KOPT-K1 (cell line): Measurements from ENCODE around the gene LAMB4.

ENCODE experiments used
- H3K27ac ChIP-seq: fragments of 200-600 bp; sonication (generic); 2 replicates; pipeline ENCODE4 v1.5.1; 2016; ENCODE audit warnings: antibody characterized with exemption, mild to moderate bottlenecking, low read depth, low read length; ENCODE audit not compliant: poor library complexity, severe bottlenecking
- H3K36me3 ChIP-seq: fragments of 200-600 bp; sonication (generic); 2 replicates; pipeline ENCODE4 v1.5.1; 2017; ENCODE audit warnings: antibody characterized with exemption, mild to moderate bottlenecking, low read length, moderate library complexity; ENCODE audit not compliant: insufficient read depth
- H3K9me3 ChIP-seq: fragments of 200-600 bp; sonication (generic); 2 replicates; pipeline ENCODE4 v1.5.1; 2017; ENCODE audit warnings: antibody characterized with exemption, low read length, mild to moderate bottlenecking; ENCODE audit not compliant: insufficient read depth, poor library complexity, severe bottlenecking

Gene LAMB4

DNA sequence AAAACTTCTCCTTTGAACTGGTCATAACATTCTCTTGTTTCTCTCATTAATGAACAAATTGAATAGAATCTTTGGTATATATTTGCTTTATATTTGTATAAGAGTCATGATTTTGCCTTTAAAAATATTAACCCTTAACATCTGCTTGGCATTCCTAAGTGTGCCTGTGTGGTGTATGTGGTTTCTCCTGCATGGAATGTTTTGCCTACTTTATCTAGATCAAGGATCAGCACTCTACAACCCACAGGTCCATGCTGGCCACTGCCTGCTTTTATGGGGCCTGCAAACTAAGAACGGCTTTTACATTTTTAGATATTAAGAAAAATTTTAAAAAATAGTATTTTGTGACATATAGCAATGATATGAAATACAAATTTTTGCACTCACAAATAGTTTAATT is 4.3 kb upstream of the LAMB4 start:
- H3K36me3 ChIP-seq = no peaks in the 10 kb centered on the region
- H3K9me3 ChIP-seq = no peaks in the 10 kb centered on the region

DNA sequence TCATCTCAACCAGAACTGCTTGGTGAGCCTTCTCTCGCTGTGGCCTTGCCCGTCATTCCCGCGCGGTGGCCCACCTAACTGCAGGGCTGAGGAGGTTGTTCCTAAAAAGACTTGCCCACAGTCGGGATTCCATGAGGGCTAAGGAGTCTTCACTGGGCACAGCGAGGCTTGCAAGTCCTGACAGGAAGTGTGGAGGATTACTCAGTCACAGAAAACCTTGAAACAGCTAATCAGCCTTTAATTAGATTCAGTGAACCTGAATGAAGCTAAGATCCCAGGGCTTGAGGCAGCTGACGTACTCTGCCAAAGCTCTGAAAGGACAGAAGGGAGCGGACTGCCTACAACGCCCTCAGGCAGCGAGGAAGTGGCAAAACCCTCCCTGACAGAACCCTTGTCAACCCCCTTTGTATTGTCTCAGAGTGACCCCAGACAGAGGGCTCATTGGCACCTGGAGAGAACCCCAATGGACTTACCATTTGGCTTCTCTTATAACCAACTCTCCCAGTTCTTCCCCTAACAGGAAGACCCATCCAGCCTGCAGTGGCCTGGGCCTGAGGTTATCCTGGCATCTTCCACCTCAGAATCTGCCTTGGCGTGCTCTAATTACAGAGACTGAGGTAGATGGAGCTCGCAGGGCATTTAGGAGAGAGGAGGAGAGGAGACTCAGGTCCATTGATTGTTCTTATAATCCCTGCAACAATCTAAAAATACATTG is 2.5 kb upstream of the LAMB4 start:
- H3K27ac ChIP-seq = no peak overlapping the region
- H3K9me3 ChIP-seq = no peaks in the 10 kb centered on the region
- H3K36me3 ChIP-seq = no peaks in the 10 kb centered on the region

More for the DNA sequence above, 4.3 kb upstream of the LAMB4 start:
- no peak overlapping the region for H3K27ac ChIP-seq

DNA sequence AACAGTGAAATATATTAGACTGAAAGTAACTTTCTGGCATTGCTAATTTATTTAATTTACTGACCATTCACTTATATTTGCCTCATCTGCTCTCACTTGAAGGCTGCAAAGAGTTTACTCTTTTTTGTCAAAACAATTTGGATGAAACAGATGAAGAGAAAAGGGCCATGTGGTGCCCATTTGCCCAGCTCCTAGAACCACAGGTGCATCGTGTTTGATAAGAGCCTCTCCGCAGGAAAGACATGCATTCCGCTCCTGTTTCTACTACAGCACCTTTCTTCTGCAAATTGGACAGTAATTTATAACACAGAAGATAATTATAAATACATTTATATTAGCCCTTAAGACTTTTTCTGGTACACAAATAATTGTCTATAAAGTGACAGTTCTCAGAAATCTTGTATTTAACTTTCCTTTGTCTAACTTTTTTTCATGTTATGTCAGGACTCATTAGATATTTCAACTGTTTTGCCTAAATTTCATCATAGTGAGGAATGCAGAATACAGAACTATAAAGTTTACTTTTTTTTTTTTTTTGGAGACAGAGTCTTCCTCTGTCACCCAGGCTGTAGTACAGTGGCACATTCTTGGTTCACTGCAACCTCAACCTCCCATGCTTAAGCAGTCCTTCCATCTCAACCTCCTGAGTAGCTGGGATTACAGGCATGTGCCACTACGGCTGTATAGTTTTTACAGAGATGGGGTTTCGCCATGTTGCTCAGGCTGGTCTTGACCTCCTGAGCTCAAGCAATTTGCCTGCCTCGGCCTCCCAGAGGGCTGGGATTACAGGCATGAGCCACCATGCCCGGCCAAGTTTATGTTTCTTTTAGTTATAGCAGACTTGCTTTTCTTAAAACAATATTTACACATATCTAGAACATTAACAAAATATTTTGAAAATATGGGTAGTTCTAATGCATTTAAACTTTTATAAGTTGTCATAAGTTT is 869 bp downstream of the LAMB4 start:
- Histone ChIP-seq H3K36me3 (no peaks in the 10 kb centered on the region), H3K9me3 (no peaks in the 10 kb centered on the region), H3K27ac (no peak overlapping the region)

DNA sequence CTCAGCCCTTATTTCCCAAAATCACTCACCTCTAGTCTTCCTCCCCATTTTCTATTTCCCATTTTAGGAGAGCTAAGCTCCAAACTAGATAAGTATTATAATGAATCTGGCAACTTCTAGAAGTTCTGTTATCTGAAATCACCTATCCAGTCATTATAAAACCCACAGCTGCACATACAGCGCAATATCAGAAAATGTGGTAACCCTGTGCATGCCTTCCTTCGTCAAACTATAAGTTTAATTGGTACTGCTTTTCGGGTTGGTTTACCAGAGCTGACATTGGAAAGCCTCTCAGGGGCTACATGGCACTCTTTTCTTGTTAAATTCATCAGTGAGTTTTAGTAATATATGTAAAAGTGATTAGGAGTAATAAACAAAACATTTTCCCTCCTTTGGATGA is 1.6 kb downstream of the LAMB4 start:
- Histone ChIP-seq H3K9me3 (no peaks in the 10 kb centered on the region), H3K36me3 (no peaks in the 10 kb centered on the region), H3K27ac (no peak overlapping the region)

DNA sequence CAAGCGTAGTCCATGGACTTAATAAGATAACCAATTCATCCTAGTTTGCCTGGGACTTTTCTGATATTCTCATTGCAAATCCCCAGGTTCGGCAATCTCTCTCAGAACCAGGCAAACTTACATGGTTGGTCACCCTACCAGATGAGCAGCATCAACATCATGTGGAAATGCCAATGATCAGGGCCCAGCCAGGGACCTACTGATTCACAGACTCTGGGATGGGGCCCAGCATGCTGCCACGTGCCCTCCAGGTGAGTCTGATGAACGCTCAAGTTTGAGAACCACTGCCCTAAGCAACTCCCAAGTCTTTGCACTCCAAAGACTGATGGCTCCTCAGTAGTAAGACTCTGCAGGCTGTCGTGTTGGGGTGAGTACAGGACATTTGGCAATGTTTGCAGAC is 2.7 kb downstream of the LAMB4 start:
- Histone ChIP-seq H3K27ac (no peak overlapping the region), H3K9me3 (no peaks in the 10 kb centered on the region), H3K36me3 (no peaks in the 10 kb centered on the region)

DNA sequence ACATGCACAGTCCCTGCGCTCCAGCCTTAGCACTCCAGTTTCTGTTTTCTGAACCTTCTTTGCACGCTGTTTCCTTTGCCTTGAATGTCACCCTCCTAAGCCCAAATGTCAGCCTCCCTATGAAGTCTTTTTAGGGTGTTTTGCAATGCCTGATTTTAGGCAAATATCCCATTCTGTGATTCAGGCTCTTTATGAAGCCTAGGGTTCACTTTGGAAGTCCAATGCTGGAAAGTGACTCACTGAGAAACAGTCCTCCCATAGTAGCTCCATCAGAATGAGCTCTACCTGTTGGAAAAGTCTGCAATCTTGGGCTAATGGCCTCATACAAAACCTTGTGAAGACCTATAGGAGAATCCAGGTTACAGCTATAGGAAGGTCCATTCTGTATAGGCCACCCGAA is 5.3 kb downstream of the LAMB4 start:
- no peak overlapping the region for H3K27ac ChIP-seq
- no peaks in the 10 kb centered on the region for H3K36me3 ChIP-seq
- H3K9me3 ChIP-seq = no peaks in the 10 kb centered on the region

DNA sequence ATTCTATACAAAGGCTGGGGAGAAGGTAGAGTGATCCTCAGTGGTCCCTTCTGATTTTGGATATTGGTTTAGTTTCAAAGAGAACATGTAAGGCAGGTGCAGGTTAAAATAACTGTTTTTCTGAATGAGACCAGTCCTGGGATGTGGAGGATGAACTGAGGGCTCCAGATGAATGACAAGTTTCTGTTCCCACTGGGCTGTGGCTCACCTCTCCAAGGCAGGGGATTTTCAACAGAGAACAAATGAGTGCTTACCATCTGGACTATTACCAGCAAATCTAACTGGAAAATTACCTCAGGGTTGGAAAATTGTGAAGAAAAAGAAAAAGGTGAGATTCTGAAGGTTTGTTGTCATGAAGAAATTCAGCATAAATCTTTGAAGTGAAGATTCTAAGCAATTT is 8.0 kb downstream of the LAMB4 start:
- Histone ChIP-seq H3K27ac (no peak overlapping the region), H3K9me3 (no peaks in the 10 kb centered on the region), H3K36me3 (no peaks in the 10 kb centered on the region)

DNA sequence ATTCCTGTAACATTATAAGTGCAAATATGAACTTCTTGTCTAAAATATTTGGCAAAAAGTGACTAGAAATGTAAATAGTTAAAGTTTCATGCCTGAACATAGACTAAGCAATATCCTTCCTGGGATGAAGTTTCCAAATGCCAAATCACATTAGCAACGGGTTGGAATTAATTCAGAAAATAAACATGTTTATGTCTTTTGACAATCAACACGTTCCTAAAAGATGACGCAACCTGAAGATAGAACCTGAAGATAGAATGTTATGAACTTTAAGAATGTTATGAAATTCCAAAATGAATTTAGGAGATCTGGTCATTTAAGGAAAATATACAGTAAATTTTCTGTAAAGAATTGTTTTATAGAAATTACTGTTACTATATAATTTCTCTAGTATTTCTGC is 9.2 kb downstream of the LAMB4 start:
- Histone ChIP-seq H3K36me3 (no peaks in the 10 kb centered on the region), H3K27ac (no peak overlapping the region), H3K9me3 (no peaks in the 10 kb centered on the region)

DNA sequence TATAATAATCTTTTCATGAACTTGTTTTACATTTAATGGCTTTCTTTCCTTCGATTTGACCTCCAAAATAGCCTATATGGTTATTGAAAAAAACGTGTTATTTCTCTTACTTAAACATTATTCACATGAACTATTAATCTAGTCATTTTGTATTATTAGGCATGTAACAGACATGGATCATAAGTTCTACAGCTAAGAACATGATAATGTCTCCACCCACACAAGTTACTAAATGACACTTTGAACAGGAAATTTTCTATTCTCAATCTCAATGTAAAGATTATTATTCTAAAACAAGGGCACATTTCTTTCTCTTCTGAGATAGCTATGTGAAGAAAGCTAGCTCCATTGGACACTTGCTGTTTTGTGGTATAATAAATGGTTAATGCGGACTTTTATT is 10.0 kb downstream of the LAMB4 start:
- no peaks in the 10 kb centered on the region for H3K36me3 ChIP-seq
- H3K9me3 ChIP-seq = no peaks in the 10 kb centered on the region

DNA sequence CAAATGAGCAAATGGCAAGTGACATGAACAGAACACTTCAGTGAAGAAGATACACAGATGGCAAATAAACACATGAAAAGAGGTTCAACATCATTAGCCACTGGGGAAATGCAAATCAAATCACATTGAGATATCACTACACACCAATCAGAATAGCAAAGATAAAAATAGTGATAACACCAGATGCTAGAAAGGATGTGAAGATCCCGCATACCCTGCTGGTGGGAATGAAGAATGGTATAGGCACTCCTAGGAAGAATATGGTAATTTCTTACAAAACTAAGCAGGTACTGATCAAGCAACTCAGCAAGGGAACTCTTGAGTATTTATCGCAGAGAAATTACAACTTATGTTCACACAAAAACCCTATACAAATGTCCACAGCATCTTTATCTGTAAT is 11.2 kb downstream of the LAMB4 start:
- H3K9me3 ChIP-seq = no peaks in the 10 kb centered on the region
- H3K36me3 ChIP-seq = no peaks in the 10 kb centered on the region
- no peak overlapping the region for H3K27ac ChIP-seq

More for the DNA sequence above, 10.0 kb downstream of the LAMB4 start:
- H3K27ac ChIP-seq = no peak overlapping the region

DNA sequence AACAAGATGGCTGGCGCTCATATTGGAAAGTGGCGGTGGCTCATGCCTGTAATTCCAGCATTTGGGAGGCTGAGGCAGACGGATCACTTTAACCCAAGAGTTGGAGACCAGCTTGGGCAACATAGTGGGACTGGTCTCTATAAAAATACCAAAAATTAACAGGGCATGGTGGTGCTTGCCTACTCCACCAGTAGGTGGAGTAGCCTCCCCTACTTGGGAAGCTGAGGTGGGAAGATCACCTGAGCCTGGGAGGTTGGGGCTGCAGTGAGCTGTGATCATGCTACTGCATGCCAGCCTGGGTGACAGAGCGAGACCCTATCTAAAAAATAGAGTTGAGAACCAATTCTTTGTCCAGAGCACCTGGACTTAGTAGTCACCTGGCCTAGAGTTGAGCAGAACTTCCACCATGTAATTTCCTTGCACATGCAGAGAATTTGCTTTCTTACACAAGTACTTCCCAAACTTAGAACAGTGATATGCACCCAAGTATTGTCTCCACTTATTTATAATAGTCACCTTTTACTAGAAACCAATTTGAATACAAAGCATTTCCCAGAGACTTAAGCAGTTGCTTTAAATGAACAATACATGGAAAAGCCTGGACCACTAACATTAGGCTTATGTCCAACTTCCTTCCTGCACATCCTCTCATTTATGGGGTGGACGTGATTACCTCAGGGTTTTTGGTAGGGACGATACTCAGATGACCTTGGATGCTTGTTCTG is 15.9 kb downstream of the LAMB4 start:
- Histone ChIP-seq H3K9me3 (no peaks in the 10 kb centered on the region), H3K27ac (no peak overlapping the region), H3K36me3 (no peaks in the 10 kb centered on the region)

DNA sequence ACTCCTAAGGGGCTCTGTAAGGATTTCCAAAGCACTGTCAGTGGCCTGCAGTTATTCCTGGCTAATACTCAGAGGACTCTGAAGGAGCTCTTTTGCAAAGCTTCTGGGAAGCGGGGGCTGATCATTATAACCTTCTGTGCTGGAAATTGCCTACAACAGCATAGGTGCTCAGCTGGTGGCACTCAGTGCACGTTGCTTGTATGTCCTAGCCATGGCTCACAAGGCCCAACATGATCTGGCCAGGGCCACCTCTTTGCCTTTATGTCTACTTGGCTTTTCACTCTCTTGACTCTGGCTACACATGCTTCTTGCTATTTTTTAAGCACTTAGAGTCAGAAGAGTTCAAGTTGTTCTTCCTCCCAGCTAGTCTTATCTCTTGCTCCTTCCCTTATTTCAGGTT is 17.5 kb downstream of the LAMB4 start:
- H3K27ac ChIP-seq = no peak overlapping the region
- no peaks in the 10 kb centered on the region for H3K36me3 ChIP-seq
- H3K9me3 ChIP-seq = no peaks in the 10 kb centered on the region

DNA sequence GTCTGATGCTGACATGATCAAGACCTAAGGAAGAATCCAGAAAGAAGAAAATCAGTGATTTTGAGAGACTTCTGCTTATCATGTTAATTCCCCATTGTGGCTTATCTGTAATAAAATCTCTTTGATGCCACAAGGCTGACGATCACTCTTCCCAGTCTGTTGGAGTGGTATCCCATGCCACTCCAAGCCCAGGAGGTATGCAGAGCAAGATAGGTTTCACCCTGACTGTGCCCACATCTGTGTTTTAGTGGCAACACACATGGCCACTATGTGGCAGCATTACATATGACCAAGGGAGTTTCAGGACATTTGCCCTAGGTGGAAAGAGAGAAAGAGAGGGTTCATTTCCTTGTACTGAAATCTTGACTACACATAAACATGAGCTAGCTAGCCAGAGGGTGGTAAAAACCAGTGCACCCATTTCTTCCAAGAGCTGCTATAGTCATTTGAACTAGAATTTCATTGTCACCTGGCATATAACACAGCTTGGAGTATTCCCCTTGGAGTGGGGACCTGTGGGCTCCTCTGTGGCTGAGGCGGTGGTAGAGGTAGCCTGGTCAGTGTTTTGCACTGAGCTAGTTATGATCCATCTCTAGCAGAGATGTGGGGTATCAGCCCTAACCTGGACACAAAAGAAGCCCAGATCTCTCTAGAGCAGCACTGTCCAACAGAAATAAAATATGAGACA is 20.8 kb downstream of the LAMB4 start:
- Histone ChIP-seq H3K36me3 (no peaks in the 10 kb centered on the region), H3K27ac (no peak overlapping the region), H3K9me3 (no peaks in the 10 kb centered on the region)

DNA sequence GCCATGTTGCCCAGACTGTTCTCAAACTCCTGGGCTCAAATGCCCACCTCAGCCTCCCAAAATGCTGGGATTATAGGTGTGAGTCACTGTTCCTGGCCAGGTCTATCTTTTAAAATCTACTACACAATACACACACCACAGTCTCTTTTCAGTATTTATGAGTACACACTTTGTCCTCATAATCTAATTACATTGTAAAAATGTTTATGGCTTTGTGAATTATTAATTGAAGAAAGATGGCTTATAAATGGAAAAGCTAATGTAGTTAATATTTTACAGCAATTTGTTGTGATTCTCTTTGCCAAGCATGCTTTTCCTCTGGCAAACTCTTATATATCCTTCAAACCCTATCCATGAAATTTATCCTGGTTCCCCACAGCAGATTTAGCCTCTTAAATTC is 22.0 kb downstream of the LAMB4 start:
- no peaks in the 10 kb centered on the region for H3K36me3 ChIP-seq
- H3K9me3 ChIP-seq = no peaks in the 10 kb centered on the region
- H3K27ac ChIP-seq = no peak overlapping the region

DNA sequence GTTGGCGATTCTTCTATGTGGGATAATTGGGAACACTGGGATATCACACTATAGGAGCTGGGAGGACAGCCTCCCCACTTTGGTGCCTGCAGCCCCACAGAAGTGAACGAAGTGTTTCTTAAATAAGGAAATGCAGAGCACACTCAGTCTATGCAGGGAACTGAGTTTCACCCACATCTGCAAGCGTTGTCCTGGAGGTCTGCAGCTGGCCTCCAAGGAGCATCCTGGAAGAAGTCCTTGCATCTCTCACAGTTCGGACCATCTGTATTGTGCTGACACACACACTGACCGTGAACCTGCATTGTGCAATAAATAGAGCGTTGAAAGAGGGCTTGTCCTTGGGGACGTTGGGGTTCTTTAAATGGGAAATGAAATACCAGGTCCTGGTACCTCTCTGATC is 25.8 kb downstream of the LAMB4 start:
- H3K9me3 ChIP-seq = no peaks in the 10 kb centered on the region
- no peaks in the 10 kb centered on the region for H3K36me3 ChIP-seq
- no peak overlapping the region for H3K27ac ChIP-seq
